PFSK-1 (cell line): ENCODE data around the gene GSTA4.

Experiments
- FOXP2 ChIP-seq: optimal IDR thresholded peaks from 2 replicates; pipeline ENCODE3; 2011; ENCODE audit warnings: borderline replicate concordance, control low read depth, inconsistent platforms; ENCODE audit not compliant: insufficient read depth; ENCODE audit errors: extremely low read length, extremely low read depth
- POLR2AphosphoS5 ChIP-seq: IDR thresholded peaks from 2 replicates; pipeline ENCODE4 v1.6.1; 2012; ENCODE audit warnings: low read depth, mild to moderate bottlenecking, control low read depth, low read length, moderate library complexity
- REST ChIP-seq, 2 experiments: IDR thresholded peaks; 2 replicates each; pipeline versions ENCODE4 v1.6.1 to v1.8.0; 2011 to 2012; ENCODE audit warnings: low read depth in 2 of 2, low read length in 2 of 2, control low read depth in 1 of 2, inconsistent platforms in 1 of 2, mild to moderate bottlenecking in 1 of 2, moderate library complexity in 1 of 2; ENCODE audit not compliant: insufficient read depth in 1 of 2
- SIN3A ChIP-seq: IDR thresholded peaks from 2 replicates; pipeline ENCODE4 v1.6.1; 2012; ENCODE audit warnings: mild to moderate bottlenecking, low read length, moderate library complexity, borderline replicate concordance; ENCODE audit not compliant: insufficient read depth
- TAF1 ChIP-seq: IDR thresholded peaks from 2 replicates; pipeline ENCODE4 v1.6.1; 2012; ENCODE audit warnings: low read length, control low read depth, borderline replicate concordance; ENCODE audit not compliant: insufficient read depth

The GSTA4 gene

GRCh38 chr6:52994839-52995088 lies 320 bp downstream of the GSTA4 start:
- no peak for TF ChIP-seq POLR2AphosphoS5
- TF ChIP-seq SIN3A = no peak

GRCh38 chr6:52994031-52994838 lies 849 bp downstream of the GSTA4 start:
- TF ChIP-seq SIN3A (no peak), FOXP2 (no peak), POLR2AphosphoS5 (no peak), TAF1 (no peak)

- no peak for TF ChIP-seq SIN3A
- no peak for TF ChIP-seq POLR2AphosphoS5
- TF ChIP-seq TAF1 = no peak
- no peak for TF ChIP-seq FOXP2
- TF ChIP-seq REST (IDR thresholded peaks at IDR 0.05; ENCODE audit: insufficient read depth in 1 of 2, low read depth in 2 of 2, low read length in 2 of 2) = no peak
These were observed 1.8 kb downstream of the GSTA4 start for GRCh38 chr6:52992980-52993920.

GRCh38 chr6:52990342-52990741 lies 4.7 kb downstream of the GSTA4 start:
- TF ChIP-seq SIN3A (no peak), POLR2AphosphoS5 (no peak), FOXP2 (no peak), TAF1 (no peak), REST (IDR thresholded peaks at IDR 0.05; ENCODE audit: insufficient read depth in 1 of 2, low read depth in 2 of 2, low read length in 2 of 2) (no peak)

- TF ChIP-seq TAF1 = no peak
- no peak for TF ChIP-seq REST (IDR thresholded peaks at IDR 0.05; ENCODE audit: insufficient read depth in 1 of 2, low read depth in 2 of 2, low read length in 2 of 2)
- no peak for TF ChIP-seq POLR2AphosphoS5
- TF ChIP-seq FOXP2 = no peak
- no peak for TF ChIP-seq SIN3A
These were observed 9.9 kb downstream of the GSTA4 start for GRCh38 chr6:52985228-52985627.

- TF ChIP-seq FOXP2 (no peak), REST (IDR thresholded peaks at IDR 0.05; ENCODE audit: insufficient read depth in 1 of 2, low read depth in 2 of 2, low read length in 2 of 2) (no peak), SIN3A (no peak), TAF1 (no peak), POLR2AphosphoS5 (no peak)
These were observed 10.8 kb downstream of the GSTA4 start for GRCh38 chr6:52984247-52984646.
